ENCODE measurements around the gene ASCC3. TPM values are rescaled to one million over a fixed set of nuclear protein-coding genes. Genes with fewer than 3 reads are reported as not detected.

ASCC3 gene
- total RNA-seq, 1 donor from 2014 or later = 75.3 TPM

- no peak overlapping the region for H3K4me2 ChIP-seq
- no peaks in the 10 kb centered on the region for H3K36me3 Mint-ChIP-seq
- no peaks in the 10 kb centered on the region for H3K27me3 Mint-ChIP-seq (ENCODE audit: insufficient read depth, low read depth)
- H3F3A ChIP-seq (ENCODE audit: low read depth) = peaks cover 5% of the 10 kb centered on the region
- H3K9me3 Mint-ChIP-seq = no peaks in the 10 kb centered on the region
- H3K36me3 ChIP-seq = peaks cover 3% of the 10 kb centered on the region
- H3K79me2 ChIP-seq (ENCODE audit: low read depth) = no peaks in the 10 kb centered on the region
- no peaks in the 10 kb centered on the region for H3K27me3 ChIP-seq
- H3K4me1 Mint-ChIP-seq = no peaks in the 10 kb centered on the region
- H3K4me1 ChIP-seq = no peaks in the 10 kb centered on the region
- DNase-seq (ENCODE audit: low spot score) = no peak
- no peak overlapping the region for H3K27ac ChIP-seq
- H3K4me3 Mint-ChIP-seq = no peak overlapping the region
- no peak overlapping the region for H2AFZ ChIP-seq (replicated peaks)
- TF ChIP-seq EZH2 (IDR thresholded peaks at IDR 0.05) = no peak
- no peak for TF ChIP-seq EZH2phosphoT487 (IDR thresholded peaks at IDR 0.05)
- TF ChIP-seq, protein P1, sequence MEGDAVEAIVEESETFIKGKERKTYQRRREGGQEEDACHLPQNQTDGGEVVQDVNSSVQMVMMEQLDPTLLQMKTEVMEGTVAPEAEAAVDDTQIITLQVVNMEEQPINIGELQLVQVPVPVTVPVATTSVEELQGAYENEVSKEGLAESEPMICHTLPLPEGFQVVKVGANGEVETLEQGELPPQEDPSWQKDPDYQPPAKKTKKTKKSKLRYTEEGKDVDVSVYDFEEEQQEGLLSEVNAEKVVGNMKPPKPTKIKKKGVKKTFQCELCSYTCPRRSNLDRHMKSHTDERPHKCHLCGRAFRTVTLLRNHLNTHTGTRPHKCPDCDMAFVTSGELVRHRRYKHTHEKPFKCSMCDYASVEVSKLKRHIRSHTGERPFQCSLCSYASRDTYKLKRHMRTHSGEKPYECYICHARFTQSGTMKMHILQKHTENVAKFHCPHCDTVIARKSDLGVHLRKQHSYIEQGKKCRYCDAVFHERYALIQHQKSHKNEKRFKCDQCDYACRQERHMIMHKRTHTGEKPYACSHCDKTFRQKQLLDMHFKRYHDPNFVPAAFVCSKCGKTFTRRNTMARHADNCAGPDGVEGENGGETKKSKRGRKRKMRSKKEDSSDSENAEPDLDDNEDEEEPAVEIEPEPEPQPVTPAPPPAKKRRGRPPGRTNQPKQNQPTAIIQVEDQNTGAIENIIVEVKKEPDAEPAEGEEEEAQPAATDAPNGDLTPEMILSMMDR (IDR thresholded peaks at IDR 0.05) = no peak
- no peak overlapping the region for H3K4me3 ChIP-seq
- no peak overlapping the region for H3K9ac ChIP-seq
- no peaks in the 10 kb centered on the region for H3K9me3 ChIP-seq (ENCODE audit: low read depth)
- no peak overlapping the region for H3K27ac Mint-ChIP-seq
- H4K20me1 ChIP-seq (ENCODE audit: low read depth) = no peaks in the 10 kb centered on the region
These were observed 267.5 kb downstream of the ASCC3 start for GRCh38 chr6:100613656-100614055.

DNA sequence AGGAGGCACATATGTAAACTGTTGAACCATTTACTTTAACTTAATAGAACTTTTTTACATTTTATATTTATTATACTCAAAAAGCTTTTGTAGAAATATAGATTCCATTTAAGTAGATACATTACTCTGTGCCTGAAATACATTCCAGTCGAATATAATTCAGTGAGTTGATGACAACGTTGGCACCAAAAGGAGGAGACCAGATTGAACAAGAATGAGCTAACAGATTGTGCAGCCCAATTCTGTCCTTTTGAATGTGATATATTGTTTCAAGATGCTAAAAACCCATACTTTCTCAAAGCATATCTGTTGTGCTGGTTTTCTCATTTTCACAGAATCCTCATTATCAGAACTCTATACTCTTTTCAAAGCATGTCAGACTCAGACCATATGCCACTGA, 269.0 kb downstream of the ASCC3 start:
- H3K36me3 Mint-ChIP-seq = no peaks in the 10 kb centered on the region
- TF ChIP-seq EZH2 (IDR thresholded peaks at IDR 0.05) (no peak), EZH2phosphoT487 (IDR thresholded peaks at IDR 0.05) (no peak)
- TF ChIP-seq, protein P1 (IDR thresholded peaks at IDR 0.05) = no peak

DNA sequence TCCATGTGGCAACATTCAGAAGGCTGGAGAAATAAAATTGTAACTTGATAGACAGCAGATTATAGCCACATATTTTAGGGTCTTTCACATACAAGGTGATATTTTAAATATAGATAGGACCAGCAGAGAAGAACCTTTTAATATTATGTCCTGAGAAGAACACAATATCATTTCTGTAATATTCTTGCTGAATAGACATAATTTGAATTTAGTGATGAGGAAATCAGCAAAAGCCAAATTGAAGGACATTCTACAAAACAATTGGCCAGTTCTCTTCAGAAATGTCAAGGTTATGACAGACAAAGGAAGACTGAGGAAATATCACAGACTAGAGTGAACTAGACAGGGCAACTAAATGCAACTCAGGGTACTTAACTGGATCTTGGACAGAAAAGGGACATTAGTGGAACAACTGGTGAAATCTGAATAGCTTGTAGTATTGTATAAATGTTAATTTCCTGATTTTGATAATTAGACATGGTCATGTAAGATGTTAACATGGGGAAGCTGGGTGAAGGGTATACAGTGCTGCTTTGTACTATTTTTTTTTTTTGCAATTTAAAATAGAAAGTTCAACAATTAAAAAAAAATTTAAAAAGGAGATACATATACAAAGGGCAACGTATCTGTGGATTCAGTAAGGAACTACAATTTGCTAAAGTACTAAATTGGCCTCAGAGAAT, 281.9 kb downstream of the ASCC3 start:
- H3K9ac ChIP-seq = no peak overlapping the region
- H3K79me2 ChIP-seq (ENCODE audit: low read depth) = no peaks in the 10 kb centered on the region
- Mint-ChIP-seq H3K9me3 (no peaks in the 10 kb centered on the region), H3K27me3 (ENCODE audit: insufficient read depth, low read depth) (no peaks in the 10 kb centered on the region), H3K27ac (no peak overlapping the region), H3K36me3 (no peaks in the 10 kb centered on the region), H3K4me1 (no peaks in the 10 kb centered on the region), H3K4me3 (no peak overlapping the region)
- no peak overlapping the region for H3K27ac ChIP-seq
- no peaks in the 10 kb centered on the region for H3K4me1 ChIP-seq
- no peak overlapping the region for H3K4me2 ChIP-seq
- TF ChIP-seq EZH2phosphoT487 (IDR thresholded peaks at IDR 0.05) (no peak), EZH2 (IDR thresholded peaks at IDR 0.05) (no peak)
- TF ChIP-seq, protein P1 (IDR thresholded peaks at IDR 0.05) = no peak
- H3F3A ChIP-seq (ENCODE audit: low read depth) = no peaks in the 10 kb centered on the region
- no peak for DNase-seq (ENCODE audit: low spot score)
- H2AFZ ChIP-seq (replicated peaks) = no peak overlapping the region
- no peaks in the 10 kb centered on the region for H3K9me3 ChIP-seq (ENCODE audit: low read depth)
- no peaks in the 10 kb centered on the region for H3K27me3 ChIP-seq
- no peaks in the 10 kb centered on the region for H3K36me3 ChIP-seq
- H3K4me3 ChIP-seq = no peak overlapping the region
- no peaks in the 10 kb centered on the region for H4K20me1 ChIP-seq (ENCODE audit: low read depth)

More for the DNA sequence above, 269.0 kb downstream of the ASCC3 start:
- H3K4me3 ChIP-seq = no peak overlapping the region
- no peaks in the 10 kb centered on the region for H3K27me3 ChIP-seq
- H3K4me1 ChIP-seq = no peaks in the 10 kb centered on the region
- H4K20me1 ChIP-seq (ENCODE audit: low read depth) = no peaks in the 10 kb centered on the region
- no peak overlapping the region for H3K9ac ChIP-seq
- no peak overlapping the region for H3K27ac Mint-ChIP-seq
- DNase-seq (ENCODE audit: low spot score) = no peak
- peaks cover 9% of the 10 kb centered on the region for H3F3A ChIP-seq (ENCODE audit: low read depth)
- peaks cover 6% of the 10 kb centered on the region for H3K36me3 ChIP-seq
- no peaks in the 10 kb centered on the region for H3K4me1 Mint-ChIP-seq
- H3K27ac ChIP-seq = no peak overlapping the region
- H2AFZ ChIP-seq (replicated peaks) = no peak overlapping the region
- no peaks in the 10 kb centered on the region for H3K9me3 Mint-ChIP-seq
- no peak overlapping the region for H3K4me3 Mint-ChIP-seq
- H3K27me3 Mint-ChIP-seq (ENCODE audit: insufficient read depth, low read depth) = no peaks in the 10 kb centered on the region
- H3K79me2 ChIP-seq (ENCODE audit: low read depth) = no peaks in the 10 kb centered on the region
- no peak overlapping the region for H3K4me2 ChIP-seq
- H3K9me3 ChIP-seq (ENCODE audit: low read depth) = no peaks in the 10 kb centered on the region

All from neural progenitor cell (in vitro differentiated cells).